AG04450 (cell line): ENCODE measurements around the gene FUT9. TPM values are rescaled to one million over a fixed set of nuclear protein-coding genes. Genes with fewer than 3 reads are reported as not detected.

Experiments
- CTCF ChIA-PET: fragments of 300-600, 350-600 bp; formaldehyde crosslinking; extraction: SDS; loops from one replicate; lab custom pipeline; 2022; ENCODE audit warnings: antibody characterized with exemption, inconsistent platforms; lab: Charles Lee
- POLR2A ChIA-PET: fragments of 350-600 bp; formaldehyde crosslinking; extraction: SDS; loops from one replicate; lab custom pipeline; 2021; ENCODE audit warnings: antibody characterized with exemption, inconsistent platforms; lab: Yijun Ruan, JAX
- DNase-seq: peaks from one replicate; pipeline ENCODE4 v3.0.0-alpha.2; 2011; ENCODE audit warnings: low read depth, low spot score
- H3K27ac ChIP-seq: one replicate; pipeline ENCODE4 v1.5.1; 2012; ENCODE audit warnings: low read depth, low read length, control low read depth
- H3K27me3 ChIP-seq: one replicate; pipeline ENCODE4 v1.6.0; 2012; ENCODE audit warnings: low read length; ENCODE audit not compliant: control insufficient read depth, insufficient read depth
- H3K4me3 ChIP-seq: 2 replicates; pipeline ENCODE4 v1.5.1; 2011; ENCODE audit warnings: mild to moderate bottlenecking, low read depth, low read length, control low read depth
- H3K9me3 ChIP-seq: 2 replicates; pipeline ENCODE4 v1.5.1; 2012; ENCODE audit warnings: low read length; ENCODE audit not compliant: control insufficient read depth, insufficient read depth
- polyA plus RNA-seq: library from polyadenylated mRNA; depleted of rRNA; stranded (reverse); fragments of >200 nt; gene quantifications from 2 replicates; pipeline ENCODE4 v1.2.3, GENCODE V29; 2011
- TF ChIP-seq, protein P1 (sequence below): IDR thresholded peaks from 2 replicates; pipeline ENCODE4 v1.5.1; 2011; ENCODE audit warnings: low read depth, low read length, control low read depth, inconsistent platforms

The FUT9 gene
- polyA plus RNA-seq, 1 experiment: not detected

DNA sequence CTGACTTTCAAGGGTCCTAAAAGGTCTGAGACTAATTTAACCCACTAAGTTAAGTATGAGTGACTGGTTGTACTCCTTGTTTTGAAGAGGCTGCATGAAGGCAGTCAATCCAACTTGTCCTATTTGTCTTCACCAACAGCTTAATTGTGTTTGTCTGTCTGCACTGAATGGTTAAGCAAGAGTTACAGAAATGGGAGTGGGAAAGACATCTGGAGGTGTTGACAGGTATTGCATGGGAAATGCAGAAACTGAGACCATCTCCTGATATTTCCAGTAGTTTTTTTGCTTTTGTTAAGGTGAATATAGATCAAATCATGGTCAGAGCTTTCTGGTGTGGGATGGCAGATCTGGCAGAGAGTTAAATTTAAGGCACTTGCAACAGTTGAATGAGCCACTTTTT lies 6.5 kb downstream of the FUT9 start:
- TF ChIP-seq, protein P1, sequence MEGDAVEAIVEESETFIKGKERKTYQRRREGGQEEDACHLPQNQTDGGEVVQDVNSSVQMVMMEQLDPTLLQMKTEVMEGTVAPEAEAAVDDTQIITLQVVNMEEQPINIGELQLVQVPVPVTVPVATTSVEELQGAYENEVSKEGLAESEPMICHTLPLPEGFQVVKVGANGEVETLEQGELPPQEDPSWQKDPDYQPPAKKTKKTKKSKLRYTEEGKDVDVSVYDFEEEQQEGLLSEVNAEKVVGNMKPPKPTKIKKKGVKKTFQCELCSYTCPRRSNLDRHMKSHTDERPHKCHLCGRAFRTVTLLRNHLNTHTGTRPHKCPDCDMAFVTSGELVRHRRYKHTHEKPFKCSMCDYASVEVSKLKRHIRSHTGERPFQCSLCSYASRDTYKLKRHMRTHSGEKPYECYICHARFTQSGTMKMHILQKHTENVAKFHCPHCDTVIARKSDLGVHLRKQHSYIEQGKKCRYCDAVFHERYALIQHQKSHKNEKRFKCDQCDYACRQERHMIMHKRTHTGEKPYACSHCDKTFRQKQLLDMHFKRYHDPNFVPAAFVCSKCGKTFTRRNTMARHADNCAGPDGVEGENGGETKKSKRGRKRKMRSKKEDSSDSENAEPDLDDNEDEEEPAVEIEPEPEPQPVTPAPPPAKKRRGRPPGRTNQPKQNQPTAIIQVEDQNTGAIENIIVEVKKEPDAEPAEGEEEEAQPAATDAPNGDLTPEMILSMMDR: no peak
- H3K27ac ChIP-seq: no peak overlapping the region
- ChIA-PET CTCF (no interaction called here), POLR2A (no interaction called here)
- no peaks in the 10 kb centered on the region for H3K27me3 ChIP-seq
- DNase-seq: no peak
- no peaks in the 10 kb centered on the region for H3K9me3 ChIP-seq
- no peak overlapping the region for H3K4me3 ChIP-seq

DNA sequence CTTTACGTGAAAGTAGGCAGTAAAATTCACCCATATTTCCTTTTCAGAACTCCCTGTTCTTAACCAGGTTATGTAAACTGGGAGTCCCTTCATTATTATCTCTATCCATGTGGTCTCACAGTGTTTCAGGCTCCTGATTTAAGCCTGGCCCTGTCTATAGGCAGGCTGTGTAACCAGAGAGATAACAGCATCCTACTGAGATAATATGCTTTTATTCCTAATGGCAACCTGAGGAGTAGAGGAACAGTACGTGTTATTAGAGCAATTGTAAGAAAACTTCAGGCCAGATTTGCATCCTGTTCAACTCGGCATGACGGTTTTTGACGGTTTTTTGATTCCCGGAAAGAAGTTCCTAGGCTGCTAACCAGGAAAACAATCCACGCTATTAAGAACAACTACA lies 16.9 kb downstream of the FUT9 start:
- Histone ChIP-seq H3K27ac (no peak overlapping the region), H3K9me3 (no peaks in the 10 kb centered on the region), H3K27me3 (no peaks in the 10 kb centered on the region), H3K4me3 (no peak overlapping the region)
- ChIA-PET CTCF (no interaction called here), POLR2A (no interaction called here)
- TF ChIP-seq, protein P1: no peak
- DNase-seq: no peak

DNA sequence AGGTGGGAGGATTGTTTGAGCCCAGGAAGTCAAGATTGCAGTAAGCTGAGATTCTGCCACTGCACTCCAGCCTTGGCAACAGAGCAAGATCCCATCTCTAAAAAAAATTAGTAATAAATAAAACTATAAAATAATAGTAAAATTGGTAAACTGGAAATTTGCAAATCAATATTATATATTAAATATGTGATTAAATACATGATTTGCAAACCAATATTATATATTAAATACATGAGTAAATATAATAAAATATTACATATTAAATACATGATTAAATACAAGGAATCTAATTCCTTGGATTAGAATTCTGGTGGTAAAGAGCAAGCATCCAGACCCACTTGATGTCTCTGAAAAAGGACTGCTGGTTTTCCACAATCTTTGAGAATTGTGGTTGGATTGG lies 35.8 kb downstream of the FUT9 start:
- no peak overlapping the region for H3K27ac ChIP-seq
- no peak for DNase-seq
- H3K9me3 ChIP-seq: peaks cover 8% of the 10 kb centered on the region; the same call in 1 of the 2 replicates
- TF ChIP-seq, protein P1: no peak
- no peak overlapping the region for H3K4me3 ChIP-seq
- CTCF ChIA-PET: no interaction called here
- H3K27me3 ChIP-seq: no peaks in the 10 kb centered on the region
- POLR2A ChIA-PET: no interaction called here

DNA sequence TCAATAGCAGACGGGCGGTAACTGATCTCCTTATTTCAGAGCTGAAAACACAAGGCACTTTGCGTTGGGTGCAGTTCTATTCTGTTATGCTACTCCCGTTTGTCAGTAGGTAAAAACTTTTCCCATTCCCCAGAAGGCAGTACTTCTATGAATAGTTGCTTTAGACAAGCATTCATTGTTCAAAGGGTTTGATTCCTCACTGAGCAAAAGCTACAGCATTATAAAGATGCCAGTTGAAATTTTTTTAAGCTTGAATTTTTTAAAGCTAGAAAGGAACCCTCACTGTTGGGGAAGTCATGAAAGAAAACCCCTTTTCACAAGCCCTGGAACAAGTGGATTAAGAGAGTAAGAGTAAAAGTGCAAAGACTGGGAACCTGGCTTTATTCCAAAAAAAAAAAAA lies 42.3 kb downstream of the FUT9 start:
- Histone ChIP-seq H3K9me3 (peaks cover 3% of the 10 kb centered on the region; the same call in 1 of the 2 replicates), H3K4me3 (no peak overlapping the region), H3K27me3 (no peaks in the 10 kb centered on the region), H3K27ac (no peak overlapping the region)
- no peak for DNase-seq
- ChIA-PET POLR2A (no interaction called here), CTCF (no interaction called here)
- TF ChIP-seq, protein P1: no peak

DNA sequence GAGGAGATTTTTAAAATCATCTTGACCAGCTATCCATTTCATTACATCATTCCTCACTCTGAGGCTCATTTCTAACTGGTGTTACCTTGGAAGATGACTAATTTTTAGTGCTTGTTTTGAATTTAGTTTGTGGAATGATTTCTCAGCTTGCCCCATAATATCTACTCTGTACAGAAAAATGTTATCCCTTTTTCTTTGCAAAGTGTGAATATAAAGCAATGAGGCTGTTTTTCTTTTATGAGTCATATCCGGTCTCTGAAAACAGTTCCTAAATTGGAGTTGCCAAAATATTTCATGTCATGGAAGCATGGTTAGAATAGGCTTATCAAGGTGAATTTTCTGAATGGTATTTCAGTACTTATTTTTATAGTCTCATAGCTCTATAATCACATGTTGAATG lies 43.8 kb downstream of the FUT9 start:
- no peaks in the 10 kb centered on the region for H3K27me3 ChIP-seq
- no peak overlapping the region for H3K27ac ChIP-seq
- CTCF ChIA-PET: no interaction called here
- H3K4me3 ChIP-seq: no peak overlapping the region
- POLR2A ChIA-PET: no interaction called here
- TF ChIP-seq, protein P1: no peak
- no peaks in the 10 kb centered on the region; the same call in 1 of the 2 replicates for H3K9me3 ChIP-seq
- no peak for DNase-seq
